NOMO-1 (cell line): ENCODE data around the gene ELL.
A peak's percentile ranks its signal among the peaks of the same experiment; 100 is the strongest.

ENCODE experiments used
- DNase-seq, 2 experiments: peaks; one replicate each; lab custom pipeline; 2025; ENCODE audit not compliant: unreplicated experiment in 2 of 2; lab: John Stamatoyannopoulos, UW

Gene ELL

DNA sequence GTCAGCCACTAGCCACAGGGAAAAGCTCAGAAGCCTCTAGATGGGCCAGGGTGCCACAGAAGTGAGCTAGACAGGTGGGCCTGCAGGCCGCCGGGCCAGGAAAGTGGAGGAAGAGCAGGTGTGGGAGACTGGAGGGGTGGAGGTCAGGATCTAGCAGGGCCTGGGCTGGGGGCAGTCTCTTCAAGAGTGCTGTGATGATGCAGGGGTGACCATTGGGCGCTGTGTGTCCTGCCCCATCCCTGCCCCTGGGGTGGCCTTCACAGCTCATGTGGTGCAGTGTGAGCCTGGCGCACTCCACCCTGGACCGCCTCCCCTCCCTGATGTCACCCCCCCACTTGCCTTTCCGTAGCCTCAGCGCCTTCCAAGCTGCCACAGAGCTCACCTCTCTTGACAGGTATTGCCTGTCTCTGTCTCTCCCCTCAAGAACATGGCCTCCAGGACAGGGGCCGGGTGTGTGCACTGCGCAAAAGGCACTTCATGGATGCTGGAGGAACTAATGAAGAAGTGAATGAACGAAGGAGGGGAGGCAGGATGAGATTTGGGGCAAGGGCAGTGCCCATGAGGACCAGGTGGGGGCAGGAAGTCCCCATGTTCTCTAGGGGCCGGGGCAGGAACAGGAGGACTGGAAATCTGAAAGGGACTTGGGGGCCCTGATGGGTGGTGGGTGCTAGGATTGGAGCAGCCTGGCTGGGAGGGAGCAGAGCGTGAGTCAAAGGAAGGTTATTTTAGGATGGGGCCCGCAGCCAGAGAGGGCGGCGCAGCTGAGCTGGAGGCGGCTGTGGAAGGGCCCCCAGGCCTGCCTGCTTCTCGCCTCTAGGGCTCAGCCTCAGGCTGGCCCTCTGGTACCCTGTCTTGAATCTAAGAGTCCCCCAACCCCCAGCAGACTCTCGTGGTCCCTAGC lies 96.1 kb downstream of the ELL start:
- DNase-seq: no peak

GRCh38 chr19:18424890-18425514 lies 96.9 kb downstream of the ELL start:
- DNase-seq: no peak

- DNase-seq: no peak
These were observed 97.6 kb downstream of the ELL start for GRCh38 chr19:18424122-18424889.

DNA sequence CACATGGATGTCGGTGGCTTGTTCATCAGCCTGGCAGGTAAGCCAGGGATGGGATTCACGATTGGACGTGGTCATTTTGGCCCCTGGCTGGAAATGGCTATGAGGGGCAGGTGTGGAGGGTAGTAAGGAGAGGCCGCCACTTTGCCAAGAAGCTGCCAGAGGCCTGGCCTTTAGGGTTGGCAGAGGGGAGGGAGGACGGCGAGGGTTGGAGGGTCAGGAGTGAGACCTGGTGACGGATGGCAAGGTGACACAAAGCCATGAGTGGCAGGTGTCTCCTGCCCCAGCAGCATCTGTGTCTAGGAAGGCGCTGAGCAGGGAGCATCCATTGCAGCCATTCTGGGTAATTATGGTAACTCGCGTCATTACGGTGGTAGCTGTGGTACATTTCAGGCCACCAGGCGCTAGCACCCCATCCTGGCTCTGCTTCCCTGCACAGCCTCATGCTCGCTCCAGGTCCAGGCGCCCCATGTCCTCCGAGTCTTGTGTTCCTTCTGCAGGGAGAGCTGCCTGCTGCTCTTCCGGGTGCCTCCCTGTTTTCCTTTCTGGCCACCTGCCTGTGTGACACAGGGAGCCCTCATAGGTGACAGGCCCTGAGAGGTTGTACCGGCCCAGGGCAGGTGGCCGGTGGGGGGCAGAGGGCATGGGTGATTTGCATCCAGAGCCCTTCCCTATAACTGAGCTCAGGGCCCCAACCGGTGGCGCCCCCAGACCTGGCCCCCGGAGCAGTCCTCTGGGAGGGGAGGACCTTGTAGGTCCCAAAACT lies 98.4 kb downstream of the ELL start:
- no peak for DNase-seq

GRCh38 chr19:18422530-18423191 lies 99.2 kb downstream of the ELL start:
- DNase-seq: no peak

DNA sequence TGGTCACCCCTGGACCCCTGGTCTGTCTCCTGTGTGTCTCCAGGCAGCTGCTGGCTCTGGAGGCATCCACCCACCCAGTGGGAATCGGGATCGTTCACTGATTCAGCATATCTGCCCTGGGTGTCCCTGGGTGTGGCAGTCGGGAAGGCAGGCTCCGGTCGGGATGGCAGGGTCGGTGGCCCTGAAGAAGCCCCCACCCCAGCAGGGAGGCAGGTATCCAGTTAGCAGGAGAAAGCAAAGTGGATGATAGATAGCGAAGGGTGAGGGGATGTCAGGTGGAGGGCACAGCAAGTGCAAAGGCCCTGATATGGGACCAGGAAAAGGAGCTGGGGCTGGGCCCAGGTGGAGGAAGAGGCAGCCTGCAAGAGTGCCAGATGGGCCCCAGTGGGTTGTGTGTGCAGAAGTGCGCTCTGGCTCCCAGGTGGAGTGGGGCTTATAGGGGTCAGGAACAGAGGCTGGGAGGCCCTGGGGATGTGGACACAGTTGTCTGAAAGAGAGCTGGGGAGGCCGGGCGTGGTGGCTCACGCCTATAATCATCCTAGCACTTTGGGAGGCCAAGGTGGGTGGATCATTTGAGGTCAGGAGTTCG lies 100.4 kb downstream of the ELL start:
- no peak for DNase-seq

- DNase-seq: no peak
These were observed 100.9 kb downstream of the ELL start for GRCh38 chr19:18420930-18421329.

DNA sequence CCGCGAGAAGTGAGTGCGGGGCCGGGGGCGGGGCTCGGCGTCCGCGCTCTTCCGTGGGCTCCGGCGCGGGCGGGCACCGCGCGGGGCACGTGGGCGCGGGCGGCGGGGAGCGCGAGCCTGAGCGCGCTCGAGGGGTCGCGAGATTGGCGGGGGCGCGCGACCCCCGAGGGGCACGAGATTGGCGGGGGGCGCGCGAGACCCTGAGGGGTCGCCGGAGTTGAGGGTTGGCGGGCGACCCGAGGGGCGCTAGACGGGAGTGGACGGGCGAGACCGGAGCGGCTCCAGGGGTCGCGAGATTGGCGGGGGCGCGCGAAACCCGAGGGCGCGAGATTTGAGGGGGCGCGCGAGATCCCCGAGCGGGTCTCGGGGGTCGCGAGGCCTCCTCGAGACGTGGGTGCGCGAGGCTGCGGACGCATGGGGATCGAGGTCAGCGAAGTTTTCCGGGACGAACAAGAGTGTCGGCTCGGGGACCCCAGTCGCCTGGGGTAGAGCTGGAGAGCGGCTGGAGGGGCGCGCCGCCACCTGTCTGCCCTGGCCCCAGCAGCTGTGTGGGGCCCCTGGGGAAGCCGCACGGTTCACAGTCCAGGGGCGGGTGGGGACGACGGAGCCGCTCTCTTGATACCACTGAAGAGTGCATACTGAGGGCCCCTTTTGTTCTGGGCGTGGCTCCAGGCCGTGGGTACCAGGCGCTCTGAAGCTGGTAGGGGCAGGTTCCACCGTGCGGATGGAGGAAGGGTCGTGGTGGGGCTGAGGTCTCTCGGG lies 102.0 kb downstream of the ELL start:
- peak; percentile 16 to 47 for DNase-seq

- peak; percentile 59 to 79 for DNase-seq
These were observed 102.6 kb downstream of the ELL start, which contains the start of gene SSBP4 for GRCh38 chr19:18419195-18419698. TSS of gene SSBP4 (plus strand) at chr19:18419398. CDS start at chr19:18419649, 251 bp downstream.

DNA sequence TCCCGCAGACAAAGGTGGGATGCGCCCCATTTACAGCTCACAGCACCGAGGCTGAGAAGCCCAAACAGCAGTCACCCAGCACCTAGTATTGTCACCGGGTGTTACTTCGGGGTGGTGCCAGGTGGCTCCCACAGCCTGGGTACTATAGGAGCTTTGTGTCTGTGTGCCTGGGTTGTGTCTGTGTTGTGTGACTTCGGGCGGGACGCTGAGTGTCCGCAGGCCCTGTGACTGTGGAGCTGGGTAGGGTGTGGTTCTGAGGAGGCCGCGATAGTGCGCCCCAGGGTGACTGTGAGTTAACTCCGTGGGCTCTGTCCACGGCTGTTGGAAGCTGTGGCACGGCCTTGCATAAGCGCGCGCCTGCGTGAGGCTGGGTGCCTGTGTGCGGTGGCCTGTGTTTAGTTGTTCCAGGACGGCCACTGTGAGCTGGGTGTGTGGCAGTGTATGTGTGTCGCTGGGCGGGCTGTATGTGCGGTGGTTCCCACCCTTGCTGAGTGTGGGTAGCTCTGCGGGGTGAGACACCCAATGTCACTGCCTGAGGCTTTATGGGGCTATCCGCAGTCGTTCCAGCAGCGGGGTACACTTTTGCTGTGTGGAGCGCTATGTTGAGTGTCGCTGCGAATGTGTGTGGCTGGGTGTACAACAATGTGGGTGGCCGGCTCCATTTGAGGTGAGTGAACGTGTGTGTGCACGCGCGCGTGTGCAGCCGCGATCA lies 103.2 kb downstream of the ELL start:
- DNase-seq: peak in 1 of 2 experiments; percentile 52

DNA sequence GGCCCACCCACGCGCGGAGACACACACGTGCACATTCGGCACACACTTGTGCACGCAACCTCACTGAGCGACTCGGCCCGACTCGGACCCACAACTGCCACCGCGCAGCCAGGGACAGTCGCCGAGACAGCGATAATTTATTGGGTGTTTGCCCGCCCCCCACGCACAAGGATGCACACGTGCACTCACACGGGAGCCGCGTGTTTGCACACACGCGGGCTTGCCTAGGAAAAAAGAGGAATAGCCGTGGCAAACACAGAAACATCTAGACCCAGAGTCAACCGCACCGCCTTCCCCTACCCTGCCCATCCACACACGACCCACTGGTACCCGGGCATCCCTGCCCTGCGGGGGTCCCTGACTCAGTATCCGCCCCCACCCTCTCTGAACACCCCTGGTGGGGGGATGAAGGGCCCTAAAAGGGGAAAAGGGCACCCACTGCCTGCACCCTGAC lies 103.8 kb downstream of the ELL start:
- DNase-seq: no peak

DNA sequence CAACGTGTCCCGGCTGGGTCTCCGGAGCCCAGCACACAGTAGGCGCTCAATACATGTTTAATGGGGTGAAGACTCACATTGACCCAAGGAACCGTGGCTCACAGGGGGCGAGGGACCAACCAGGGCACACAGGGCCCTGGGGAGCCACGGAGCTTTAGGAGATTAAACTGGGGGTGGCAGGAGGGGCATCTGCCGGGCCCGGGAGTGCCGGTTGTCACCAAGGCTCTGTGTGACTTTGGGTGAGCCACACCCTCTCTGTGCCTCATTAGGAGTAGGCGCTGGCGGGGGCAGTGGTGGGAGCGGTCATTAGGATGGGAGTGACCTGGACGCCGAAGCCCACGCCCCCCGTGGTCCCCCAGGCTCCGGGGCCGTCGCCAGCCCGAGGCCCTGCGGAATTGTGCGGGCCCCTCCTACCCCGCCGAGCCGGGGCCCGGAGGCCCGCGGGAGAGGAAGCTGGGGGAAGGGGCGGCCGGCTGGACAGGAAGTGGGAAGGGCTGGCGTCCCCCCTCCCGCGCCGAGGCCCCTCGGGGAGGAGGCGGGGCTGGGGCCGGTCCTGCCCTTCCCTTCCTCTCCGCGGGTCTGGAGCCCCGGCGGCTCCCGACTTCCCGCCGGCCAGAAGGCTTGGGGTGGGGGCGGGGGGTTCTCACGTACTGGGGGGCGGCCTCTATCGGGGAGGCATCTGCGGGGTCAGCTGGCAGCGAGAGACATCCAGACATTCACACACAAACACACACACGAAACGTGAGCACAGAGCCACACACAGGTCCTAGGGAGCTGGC lies 104.4 kb downstream of the ELL start:
- peak; percentile 72 to 89 for DNase-seq

DNA sequence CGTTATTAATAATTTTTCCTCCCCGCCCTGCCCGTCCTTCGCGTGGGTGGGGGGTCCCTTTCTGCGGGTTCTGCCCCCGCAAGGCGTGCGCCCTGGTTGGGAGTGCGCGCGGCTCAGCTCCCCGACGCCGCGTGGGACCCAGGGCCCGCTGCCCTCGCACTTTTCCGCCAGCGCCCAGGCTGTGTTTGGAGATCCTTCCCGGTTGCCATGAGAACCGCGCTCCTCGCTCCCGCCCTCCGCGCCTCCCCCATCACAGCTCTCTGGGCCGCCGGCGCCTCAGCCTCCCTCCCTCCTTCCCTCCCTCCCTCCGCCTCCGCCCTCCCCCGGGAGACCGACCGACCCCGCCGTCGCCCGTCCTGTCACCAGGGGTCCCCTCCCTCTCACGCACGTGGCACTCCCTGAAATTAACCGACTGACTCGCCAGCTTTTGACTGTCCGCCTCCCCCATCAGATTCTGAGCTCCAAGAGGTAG lies 105.1 kb downstream of the ELL start:
- DNase-seq: peak; percentile 82 to 88

- peak; percentile 60 to 63 for DNase-seq
These were observed 106.5 kb downstream of the ELL start for GRCh38 chr19:18415178-18415867.

GRCh38 chr19:18414504-18415177 lies 107.2 kb downstream of the ELL start:
- DNase-seq: no peak
